Endothelial cell of umbilical vein (primary cell): ENCODE results near the gene PILRA. TPM values are rescaled to one million over a fixed set of nuclear protein-coding genes. Genes with fewer than 3 reads are reported as not detected.
"Not testable (repeated sequence)": the region's sequence is repeated elsewhere in the genome, so short reads cannot be mapped to it uniquely, and the experiment has no call there.

Experiments
- BruUV-seq: library from RNA; stranded (reverse); fragments of 400-500 nt; replicated peaks from 2 replicates; lab custom pipeline; 2021; lab: Mats Ljungman, UMichigan
- CTCF ChIA-PET: fragments of 300-600, 350-600 bp; sonication (Branson Sonifier 250); formaldehyde crosslinking; loops from one replicate; lab custom pipeline; 2021; ENCODE audit warnings: antibody characterized with exemption, inconsistent platforms; lab: Charles Lee
- POLR2A ChIA-PET: fragments of 300-600, 350-600 bp; sonication (Branson Sonifier 250); formaldehyde crosslinking; loops from one replicate; lab custom pipeline; 2021; ENCODE audit warnings: antibody characterized with exemption, inconsistent platforms; lab: Charles Lee
- DNase-seq: peaks from one replicate; pipeline ENCODE4 v3.0.0-alpha.2; 2011; ENCODE audit warnings: low read depth, low spot score
- FAIRE-seq: peaks from 2 replicates; lab custom pipeline; 2011; peaks lifted over from hg19 to GRCh38; lab: Jason Lieb, UNC
- H2AFZ ChIP-seq: 2 replicates; pipeline ENCODE4 v1.6.0; 2012; ENCODE audit warnings: low read depth, low read length, control low read depth, inconsistent platforms
- H3K27ac ChIP-seq: 2 replicates; pipeline ENCODE4 v1.5.1; 2011; ENCODE audit warnings: low read depth, mild to moderate bottlenecking, control low read depth, low read length, moderate library complexity; ENCODE audit not compliant: insufficient read depth
- H3K27me3 ChIP-seq, 2 experiments: 2 replicates each; pipeline versions ENCODE4 v1.6.0 to v1.6.1; 2011; ENCODE audit warnings: low read length in 2 of 2, mixed read lengths in 1 of 2; ENCODE audit not compliant: control insufficient read depth in 2 of 2, insufficient read depth in 2 of 2
- H3K36me3 ChIP-seq, 2 experiments: 2 replicates in 1 of 2; 3 replicates in 1 of 2; pipeline ENCODE4 v1.5.1; 2011; ENCODE audit warnings: low read length in 2 of 2, mild to moderate bottlenecking in 1 of 2, moderate library complexity in 1 of 2; ENCODE audit not compliant: control insufficient read depth in 2 of 2, insufficient read depth in 2 of 2; ENCODE audit errors: extremely low read depth in 1 of 2
- H3K4me1 ChIP-seq: 3 replicates; pipeline ENCODE4 v1.5.1; 2011; ENCODE audit warnings: mild to moderate bottlenecking, low read length; ENCODE audit not compliant: control insufficient read depth, insufficient read depth; ENCODE audit errors: extremely low read depth
- H3K4me2 ChIP-seq: 2 replicates; pipeline ENCODE4 v1.6.1; 2011; ENCODE audit warnings: low read length, control low read depth, mixed read lengths; ENCODE audit not compliant: insufficient read depth
- H3K4me3 ChIP-seq, 3 experiments: fragments of 200-600 bp in 1 of 3; sonication (generic), shearing (Covaris generic) in 1 of 3; replicated peaks in 1 of 3; 2 replicates each; pipeline ENCODE4 v1.5.1; 2011 to 2016; ENCODE audit warnings: control low read depth in 3 of 3, low read length in 3 of 3, mild to moderate bottlenecking in 2 of 3, inconsistent platforms in 1 of 3, low read depth in 1 of 3, moderate library complexity in 1 of 3; ENCODE audit not compliant: insufficient read depth in 1 of 3
- H3K79me2 ChIP-seq: 2 replicates; pipeline ENCODE4 v1.6.0; 2012; ENCODE audit warnings: low read length, inconsistent platforms; ENCODE audit not compliant: control insufficient read depth, insufficient read depth
- H3K9ac ChIP-seq: replicated peaks from 2 replicates; pipeline ENCODE3; 2011; ENCODE audit warnings: low read length, control low read depth; ENCODE audit not compliant: insufficient read depth; ENCODE audit errors: extremely low read depth
- H3K9me1 ChIP-seq: replicated peaks from 3 replicates; pipeline ENCODE4 v1.6.0; 2011; ENCODE audit warnings: mild to moderate bottlenecking, low read length; ENCODE audit not compliant: control insufficient read depth, insufficient read depth; ENCODE audit errors: extremely low read depth
- H3K9me3 ChIP-seq: replicated peaks from 2 replicates; pipeline ENCODE4 v1.5.1; 2012; ENCODE audit warnings: low read length, inconsistent platforms; ENCODE audit not compliant: control insufficient read depth, insufficient read depth
- H4K20me1 ChIP-seq: replicated peaks from 2 replicates; pipeline ENCODE3; 2011; ENCODE audit warnings: mild to moderate bottlenecking, low read length; ENCODE audit not compliant: control insufficient read depth, insufficient read depth; ENCODE audit errors: extremely low read depth
- CTCF ChIP-seq, 2 donors: IDR thresholded peaks; 1 replicate in 1 of 2; 2 replicates in 1 of 2; pipeline ENCODE4 v1.5.1; 2011; ENCODE audit warnings: low read length in 2 of 2, mild to moderate bottlenecking in 2 of 2, moderate library complexity in 2 of 2, control low read depth in 1 of 2, inconsistent platforms in 1 of 2, low read depth in 1 of 2; ENCODE audit not compliant: insufficient read depth in 1 of 2; ENCODE audit errors: extremely low read depth in 1 of 2
- EZH2 ChIP-seq: IDR thresholded peaks from 2 replicates; pipeline ENCODE4 v1.6.1; 2012; ENCODE audit warnings: borderline replicate concordance, low read depth, mild to moderate bottlenecking, moderate library complexity, low read length, inconsistent platforms; ENCODE audit not compliant: severe bottlenecking
- FOS ChIP-seq: IDR thresholded peaks from 2 replicates; pipeline ENCODE4 v1.6.1; 2011; ENCODE audit warnings: mild to moderate bottlenecking, low read length, moderate library complexity, borderline replicate concordance; ENCODE audit not compliant: insufficient read depth
- GATA2 ChIP-seq: IDR thresholded peaks from 2 replicates; pipeline ENCODE4 v1.7.0; 2011; ENCODE audit warnings: low read depth, mild to moderate bottlenecking, moderate library complexity, mixed read lengths, low read length; ENCODE audit not compliant: insufficient read length, insufficient read depth
- JUN ChIP-seq: IDR thresholded peaks from 2 replicates; pipeline ENCODE4 v1.6.1; 2011; ENCODE audit warnings: borderline replicate concordance, low read depth; ENCODE audit not compliant: insufficient read length, insufficient read depth
- MYC ChIP-seq: IDR thresholded peaks from one replicate; pipeline ENCODE4 v1.6.1; 2011; ENCODE audit warnings: mild to moderate bottlenecking, low read depth, low read length
- POLR2A ChIP-seq: IDR thresholded peaks from 2 replicates; pipeline ENCODE4 v1.6.1; 2012; ENCODE audit warnings: low read depth, mild to moderate bottlenecking, control low read depth, low read length
- POLR2AphosphoS5 ChIP-seq: IDR thresholded peaks from 2 replicates; pipeline ENCODE4 v1.6.1; 2012; ENCODE audit warnings: low read depth, mild to moderate bottlenecking, control low read depth, low read length, moderate library complexity; ENCODE audit not compliant: insufficient read depth
- dilution Hi-C: fragments of 300-500 bp; cut with MboI; formaldehyde crosslinking; loops from one replicate; pipeline ENCODE4 v1.15.0; 2019; ENCODE audit warnings: low sequenced_read_pairs; ENCODE audit not compliant: extremely low pct_ligation_motif_present
- intact Hi-C: fragments of 100-400 bp; cut with micrococcal nuclease; formaldehyde crosslinking; loops from one replicate; pipeline ENCODE4 v1.10.0; 2022
- polyA plus RNA-seq, 4 experiments: library from polyadenylated mRNA; depleted of rRNA in 3 of 4; stranded (reverse) in 3 of 4; unstranded in 1 of 4; fragments of >200 nt; gene quantifications; 2 replicates each; pipeline versions ENCODE4 v1.2.1 to v1.2.3, GENCODE V29; 2011 to 2012; ENCODE audit warnings: missing spikeins in 1 of 4
- total RNA-seq: library from RNA; stranded (reverse); gene quantifications from 2 replicates; pipeline ENCODE4 v1.2.3, GENCODE V29; 2021
- TF ChIP-seq, protein P1 (sequence below): IDR thresholded peaks from 2 replicates; pipeline ENCODE4 v1.6.1; 2011; ENCODE audit not compliant: insufficient read depth, insufficient read length

PILRA gene
- total and polyA plus RNA-seq, 2 donors (not counting 3 experiments of a cell fraction or from before 2014, with no cell fraction given): 0.61 to 1.3 TPM

- ChIA-PET POLR2A (no interaction called here), CTCF (no interaction called here)
- no peaks in the 10 kb centered on the region for H4K20me1 ChIP-seq
- no peaks in the 10 kb centered on the region for H3K36me3 ChIP-seq
- H3K9me1 ChIP-seq: no peaks in the 10 kb centered on the region
- intact Hi-C loops: no loop called here
- no peak overlapping the region for H3K4me3 ChIP-seq
- H3K4me1 ChIP-seq: peaks cover 4% of the 10 kb centered on the region
- H3K79me2 ChIP-seq: no peaks in the 10 kb centered on the region
- DNase-seq (no peak), FAIRE-seq (peak; percentile 4)
- no TSS peak for BruUV-seq
- no peak overlapping the region for H3K27ac ChIP-seq
- H3K4me2 ChIP-seq: no peak overlapping the region
- H3K9ac ChIP-seq: no peak overlapping the region
- H2AFZ ChIP-seq: peak overlapping the region; percentile 85
- H3K9me3 ChIP-seq: no peaks in the 10 kb centered on the region
- dilution Hi-C loops: no loop called here
- no peaks in the 10 kb centered on the region for H3K27me3 ChIP-seq
- TF ChIP-seq JUN (no peak), EZH2 (no peak), CTCF (IDR thresholded peaks at IDR 0.05; ENCODE audit: extremely low read depth in 1 of 2, insufficient read depth in 1 of 2, low read depth in 1 of 2, low read length in 2 of 2) (no peak), GATA2 (no peak), FOS (no peak), MYC (no peak), POLR2A (no peak), POLR2AphosphoS5 (no peak)
- TF ChIP-seq, protein P1, sequence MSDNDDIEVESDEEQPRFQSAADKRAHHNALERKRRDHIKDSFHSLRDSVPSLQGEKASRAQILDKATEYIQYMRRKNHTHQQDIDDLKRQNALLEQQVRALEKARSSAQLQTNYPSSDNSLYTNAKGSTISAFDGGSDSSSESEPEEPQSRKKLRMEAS: no peak
Observed at GRCh38 chr7:100372694-100373093, 593 bp upstream of the PILRA start.

- intact Hi-C loops, H3K27me3 ChIP-seq, H2AFZ ChIP-seq, FAIRE-seq, H4K20me1 ChIP-seq, H3K9ac ChIP-seq, H3K4me1 ChIP-seq, POLR2A ChIA-PET, BruUV-seq, H3K4me2 ChIP-seq, dilution Hi-C loops, H3K9me1 ChIP-seq, H3K4me3 ChIP-seq, H3K36me3 ChIP-seq, H3K79me2 ChIP-seq, H3K9me3 ChIP-seq, H3K27ac ChIP-seq, DNase-seq: not testable (repeated sequence)
- CTCF ChIA-PET: interaction anchor here (3.7 kb wide), 1 partner anchor 33 kb away, joined by 16 read pairs; no protein-coding TSS in a partner anchor
Observed at GRCh38 chr7:100373870-100374598, 747 bp downstream of the PILRA start.
